Activated naive CD4-positive, alpha-beta T cell treated with anti-CD3 and anti-CD28 coated beads, Interleukin-2, amount 50 U/mL, for 16 hours (primary cell): ENCODE data around the gene VRK1.

Source experiments
- DNase-seq: peaks from one replicate; pipeline ENCODE4 v3.0.0-alpha.2; 2020

Gene VRK1

DNA sequence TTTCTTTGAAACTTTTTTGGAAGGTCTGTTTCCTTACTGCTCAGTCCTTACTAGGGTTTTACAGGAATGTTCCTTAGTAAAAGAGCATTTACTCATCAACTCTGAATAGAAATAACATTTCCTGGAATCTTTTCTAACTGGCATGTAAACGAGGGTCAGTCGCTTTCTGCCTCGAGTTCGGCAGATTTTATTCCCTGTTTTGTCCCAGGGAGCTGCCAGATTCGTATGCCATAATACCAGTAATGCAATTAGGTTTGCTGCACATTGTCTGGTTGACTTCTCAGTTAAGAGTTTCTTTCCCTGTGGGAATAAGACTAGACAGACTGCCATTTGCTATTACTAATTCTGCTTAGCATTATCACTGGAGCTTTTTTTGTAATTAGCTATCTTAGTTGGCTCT, 91.9 kb downstream of the VRK1 start:
- no peak for DNase-seq

DNA sequence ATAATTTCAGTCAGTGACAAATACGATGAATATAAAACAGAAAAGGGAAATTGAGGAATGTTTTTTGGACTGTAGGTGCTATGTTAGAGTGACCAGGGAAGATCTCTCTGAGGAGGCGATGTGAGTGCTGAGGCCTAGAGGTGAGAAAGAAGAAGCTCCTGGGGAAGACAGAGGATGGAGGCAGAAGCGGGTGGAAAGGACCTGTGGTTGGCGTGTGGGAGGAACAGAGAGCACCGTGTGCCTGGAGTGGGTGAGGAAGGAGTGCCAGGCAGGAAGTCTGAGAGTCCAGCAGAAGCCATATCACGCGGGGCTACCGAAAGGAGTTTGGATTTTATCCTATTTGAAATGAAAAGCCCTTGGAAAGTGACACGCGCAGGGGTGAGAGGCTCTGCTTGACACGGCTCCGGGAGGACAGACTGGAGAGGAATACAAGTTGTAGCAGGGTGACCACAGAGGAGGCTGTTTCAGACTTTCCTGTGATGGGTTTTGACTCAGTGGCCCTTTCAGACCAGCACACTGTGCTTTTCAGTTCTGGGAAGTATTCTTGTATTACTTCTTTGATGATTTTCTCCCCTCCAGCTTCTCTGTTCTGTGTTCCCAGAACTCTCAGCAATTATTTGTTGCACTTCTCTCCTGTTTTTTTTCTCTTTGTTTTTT, 96.9 kb downstream of the VRK1 start:
- DNase-seq: no peak

DNA sequence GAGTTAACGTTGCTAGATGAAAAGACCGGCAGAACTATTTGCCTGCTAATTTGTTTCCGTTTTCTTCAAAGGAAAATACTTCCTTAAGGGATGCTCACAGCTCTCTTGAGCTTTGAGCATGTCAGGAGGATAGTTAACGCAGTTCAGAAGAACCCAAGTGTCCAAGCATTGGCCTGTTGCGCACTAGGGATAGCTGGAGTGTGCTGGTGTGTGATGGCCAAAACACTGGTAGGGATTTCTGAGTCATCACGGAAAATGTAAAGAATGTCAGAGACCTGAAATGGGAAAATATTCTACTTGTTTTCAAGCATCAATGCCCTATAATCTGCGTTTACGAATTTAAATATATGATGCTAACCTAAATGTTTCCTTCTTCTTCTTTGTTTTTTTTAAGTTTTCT, 97.8 kb downstream of the VRK1 start:
- DNase-seq: no peak

DNA sequence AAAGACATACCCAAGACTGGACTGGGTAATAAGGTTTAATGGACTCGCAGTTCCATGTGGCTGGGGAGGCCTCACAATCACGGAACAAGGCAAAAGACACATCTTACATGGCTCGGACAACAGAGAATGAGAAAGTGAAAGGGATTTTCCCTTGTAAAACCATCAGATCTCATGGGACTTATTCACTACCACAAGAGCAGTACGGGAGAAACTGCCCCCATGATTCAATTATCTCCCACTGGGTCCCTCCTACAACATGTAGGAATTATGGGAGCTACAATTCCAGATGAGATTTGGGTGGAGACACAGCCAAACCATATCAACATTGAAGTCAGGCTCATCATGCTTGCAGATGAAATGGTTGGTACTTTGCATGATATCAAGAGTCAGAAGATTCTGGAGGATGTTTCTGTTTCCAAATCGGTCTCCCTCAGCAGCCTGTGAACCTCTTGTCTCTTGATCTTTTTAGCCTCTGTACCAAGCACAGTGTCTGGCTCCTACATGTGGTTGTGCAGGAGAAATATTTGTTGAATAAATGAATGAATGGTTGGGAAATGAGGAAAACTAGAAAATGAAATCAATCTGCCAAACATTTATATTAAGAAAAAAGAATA, 98.6 kb downstream of the VRK1 start:
- no peak for DNase-seq

DNA sequence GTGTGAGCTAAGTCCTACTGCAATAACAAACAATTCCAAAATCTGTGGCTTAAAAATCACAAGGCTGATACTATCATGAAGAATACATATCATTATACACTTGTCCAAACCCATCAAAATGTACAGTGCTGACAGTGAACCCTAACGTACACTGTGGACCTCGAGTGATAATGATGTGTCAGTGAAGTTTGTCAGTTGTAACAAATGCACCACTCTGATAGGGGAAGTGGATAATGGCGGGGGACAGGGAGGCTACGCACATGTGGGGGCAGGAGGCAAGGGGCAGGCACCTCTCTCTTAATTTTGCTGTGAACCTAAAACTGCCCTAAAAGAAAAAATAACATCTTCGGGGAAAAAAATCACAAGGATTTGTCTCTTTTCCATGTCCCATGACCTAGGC, 100.0 kb downstream of the VRK1 start:
- no peak for DNase-seq

DNA sequence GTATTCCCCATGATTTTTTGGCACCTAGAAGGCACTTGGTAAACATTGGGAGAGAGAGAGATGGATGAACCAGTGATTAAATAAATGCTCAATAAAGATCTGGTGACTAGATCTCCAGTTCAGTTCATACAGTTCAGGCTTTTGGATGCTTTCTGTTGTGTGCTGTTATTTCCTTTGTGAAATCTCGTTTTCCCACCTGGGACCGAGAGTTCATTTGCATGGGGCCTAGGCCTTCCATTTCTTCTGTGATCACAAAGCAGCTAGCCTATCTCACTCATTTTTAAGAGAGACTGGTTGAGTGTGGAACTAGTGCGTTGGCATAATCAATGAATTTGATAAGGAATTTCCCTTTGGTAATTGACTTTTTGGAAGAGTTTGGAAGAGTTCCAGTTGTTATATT, 104.0 kb downstream of the VRK1 start:
- no peak for DNase-seq

DNA sequence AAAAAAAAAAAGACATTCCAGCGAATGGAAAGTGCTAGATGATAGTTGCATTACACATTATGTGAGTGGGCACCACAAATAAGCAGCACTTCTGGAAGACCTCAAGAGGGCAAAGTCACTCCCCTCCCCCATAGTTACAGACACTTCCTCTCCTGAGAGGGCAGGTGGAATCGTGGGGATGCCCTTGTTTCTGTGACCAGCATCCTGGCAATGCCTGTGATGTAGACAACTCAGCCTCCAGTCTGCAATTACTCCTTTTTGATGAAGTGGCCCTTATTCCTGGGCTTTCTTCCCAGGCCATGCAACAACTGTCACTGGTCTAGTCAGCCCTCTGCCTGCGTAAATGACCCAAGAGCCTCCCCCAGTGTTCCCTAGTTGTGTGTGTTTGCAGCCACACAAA, 104.8 kb downstream of the VRK1 start:
- no peak for DNase-seq

DNA sequence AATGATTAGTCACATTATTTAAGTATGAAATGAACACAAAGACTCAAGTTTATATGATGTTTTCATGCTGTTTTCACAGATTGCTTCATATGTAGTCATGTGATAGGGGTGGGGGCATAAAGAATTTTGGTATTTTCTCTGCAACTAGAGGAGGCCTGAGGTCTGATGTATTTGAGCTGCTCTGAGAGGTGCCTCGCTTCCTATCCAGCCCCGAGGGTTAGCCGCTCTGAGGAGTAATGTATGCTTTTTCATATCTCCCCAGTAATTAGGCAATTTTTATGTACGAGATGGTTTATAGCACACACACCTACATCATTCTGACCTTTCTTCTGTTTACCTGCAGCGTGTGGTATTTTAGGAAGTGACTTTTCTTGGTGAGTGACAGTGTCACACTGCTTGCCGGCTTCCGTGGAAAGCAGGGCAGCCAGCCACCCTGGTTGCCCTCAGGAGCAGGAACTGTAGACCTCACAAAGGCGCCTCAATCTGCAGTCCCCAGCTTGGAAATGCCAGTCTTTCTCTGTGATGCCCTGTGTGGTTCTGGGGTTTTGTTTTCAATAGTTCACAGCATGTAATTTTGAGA, 106.4 kb downstream of the VRK1 start:
- DNase-seq: no peak

DNA sequence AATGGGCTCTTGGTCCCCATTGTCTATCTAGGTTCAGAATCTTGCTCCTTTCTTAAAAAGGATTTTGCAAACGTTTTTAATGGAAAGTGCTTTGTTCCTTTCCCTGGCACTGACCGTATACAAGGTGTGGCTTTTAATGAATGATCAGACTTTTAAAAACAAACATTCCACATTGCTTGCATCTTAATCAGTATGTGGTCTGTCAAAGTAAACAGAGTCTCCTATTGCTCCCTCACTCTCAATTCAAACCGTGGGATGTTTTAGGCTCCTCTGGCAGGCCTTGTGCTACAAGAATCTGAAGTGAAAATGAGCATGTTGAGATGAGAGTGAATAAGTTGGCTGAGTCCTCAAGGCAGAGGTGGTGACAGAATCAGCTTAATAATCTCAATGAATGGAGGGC, 107.0 kb downstream of the VRK1 start:
- no peak for DNase-seq

DNA sequence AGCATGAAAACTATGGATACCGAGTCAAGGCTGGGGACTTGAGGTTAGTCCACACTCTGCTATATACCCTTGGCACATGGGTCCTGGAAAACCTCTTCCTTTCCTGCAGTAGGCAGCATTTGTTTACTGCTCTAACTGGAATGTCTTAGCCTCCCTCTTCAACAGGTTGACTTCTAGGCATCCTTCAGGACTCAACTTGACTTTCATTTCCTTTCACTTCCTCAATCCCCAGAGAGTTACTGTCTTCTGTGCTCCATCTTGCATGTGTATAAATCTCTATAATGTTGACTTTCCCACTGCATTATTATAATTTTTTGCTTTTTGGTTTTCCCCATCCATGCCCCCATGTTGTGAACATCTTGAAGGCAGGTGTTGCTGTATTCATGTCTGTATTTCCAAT, 107.9 kb downstream of the VRK1 start:
- no peak for DNase-seq

DNA sequence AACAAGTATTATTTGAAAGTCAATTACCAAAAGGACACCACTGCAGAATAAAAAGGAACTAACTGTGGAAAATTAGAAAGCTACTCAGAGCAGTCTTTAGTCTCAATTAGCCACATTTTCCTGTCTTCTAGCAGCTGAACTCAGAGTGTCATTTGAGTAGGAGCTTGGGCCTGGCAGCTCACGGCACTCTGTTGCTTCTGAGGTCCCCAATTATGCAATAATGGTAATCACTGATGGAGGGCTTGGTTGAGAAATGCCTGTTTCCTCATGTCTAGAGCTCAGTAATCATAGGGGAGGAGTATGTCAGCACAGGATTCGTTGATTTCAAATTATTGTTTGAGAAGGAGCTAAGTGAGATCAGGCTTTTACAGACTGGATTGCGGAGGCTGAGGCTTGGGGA, 108.6 kb downstream of the VRK1 start:
- no peak for DNase-seq

DNA sequence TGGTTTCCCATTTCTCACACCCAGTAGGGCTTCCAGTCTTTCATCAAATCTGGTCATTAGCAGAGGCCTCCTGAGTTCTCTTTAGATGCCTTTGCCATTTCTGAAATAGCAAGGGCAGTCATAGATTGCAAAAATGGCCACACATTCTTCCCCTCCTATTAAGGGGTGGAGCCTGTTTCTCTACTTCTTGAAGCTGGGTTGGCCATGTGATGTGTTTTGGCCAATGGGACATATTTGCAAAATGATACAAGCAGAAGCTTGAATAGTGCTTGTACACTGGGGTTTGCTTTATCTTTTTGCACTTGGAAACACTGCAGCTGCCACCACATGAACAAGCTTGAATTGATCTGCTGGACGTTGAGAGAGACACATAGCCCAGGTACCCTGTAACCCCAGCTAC, 109.3 kb downstream of the VRK1 start:
- DNase-seq: no peak

DNA sequence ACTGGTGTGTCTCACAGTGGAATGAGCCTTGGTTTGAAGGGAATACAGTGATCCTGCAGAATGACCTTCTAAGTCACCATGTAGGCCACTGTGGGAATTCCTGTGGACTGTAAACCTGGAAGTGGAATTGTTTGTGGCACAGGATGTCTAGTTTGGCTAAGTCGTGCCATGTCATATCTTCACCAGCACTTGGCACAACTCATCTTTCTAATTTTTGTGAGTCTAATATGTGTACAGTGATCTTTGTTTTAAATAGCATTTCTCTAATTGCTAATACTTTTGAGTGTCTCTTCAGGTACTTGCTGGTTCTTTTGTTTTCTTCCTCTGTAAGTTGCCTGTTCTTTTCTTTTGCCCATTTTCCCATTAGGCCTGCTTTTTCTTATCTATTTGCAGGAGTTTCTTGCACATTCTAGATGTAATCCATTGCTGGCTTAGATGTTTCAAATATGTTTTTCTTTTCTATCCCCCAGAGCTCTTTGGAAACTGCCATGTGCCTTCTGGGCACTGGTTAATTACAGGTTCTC, 112.7 kb downstream of the VRK1 start:
- DNase-seq: no peak

DNA sequence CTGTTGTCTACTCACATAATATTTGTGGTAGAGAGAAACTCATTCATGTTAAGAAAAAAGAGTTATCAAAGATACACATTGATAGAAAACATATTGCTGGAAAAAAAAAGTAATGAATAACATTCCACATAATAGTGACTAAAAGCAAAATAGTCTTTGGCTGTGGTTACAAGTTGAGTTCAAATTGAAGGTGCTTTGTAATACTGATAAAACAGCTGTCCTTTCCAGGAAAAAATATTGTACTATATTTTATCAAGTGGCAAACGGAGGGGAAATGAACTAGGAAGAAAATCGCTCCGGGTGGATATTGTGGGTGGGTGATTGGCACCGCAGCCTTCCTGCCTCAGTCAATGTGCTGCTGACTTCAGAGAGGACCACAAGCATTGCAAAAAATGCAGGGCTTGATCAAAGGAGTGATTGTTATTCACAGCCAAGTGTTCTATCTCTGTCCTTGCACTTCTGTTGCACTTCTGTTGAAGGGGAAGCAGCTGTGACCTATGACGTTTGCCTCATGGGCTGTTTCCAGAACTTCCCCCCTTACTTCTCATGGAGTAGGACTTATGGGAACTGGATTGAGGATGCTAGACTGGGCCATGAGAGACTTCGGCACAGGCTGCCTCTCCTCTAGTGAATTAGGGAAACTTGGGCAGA, 114.4 kb downstream of the VRK1 start:
- DNase-seq: no peak

DNA sequence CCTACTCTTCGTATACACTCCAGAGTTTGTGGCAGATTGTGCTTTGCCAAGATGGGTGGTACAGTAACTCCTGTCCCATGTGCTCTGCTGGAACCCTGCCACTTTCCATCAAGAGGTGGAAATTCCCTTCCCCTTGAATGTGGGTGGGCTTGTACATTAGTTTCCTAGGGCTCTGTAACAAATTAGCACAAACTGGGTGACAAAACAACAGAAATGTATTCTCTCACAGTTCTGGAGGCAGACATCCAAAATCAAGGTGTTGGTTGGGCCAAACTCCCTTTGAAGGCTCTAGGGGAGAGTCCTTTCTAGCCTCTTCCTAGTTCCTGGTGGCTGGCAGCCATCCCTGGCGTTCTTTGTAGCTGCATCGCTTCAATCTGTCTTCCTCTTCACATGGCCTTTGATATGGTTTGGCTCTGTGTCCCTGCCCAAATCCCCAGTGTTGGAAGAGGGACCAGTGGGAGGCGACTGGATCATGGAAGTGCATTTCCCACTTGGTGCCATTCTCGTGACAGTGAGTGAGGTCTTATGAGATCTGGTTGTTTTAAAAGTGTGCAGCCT, 117.5 kb downstream of the VRK1 start:
- no peak for DNase-seq

DNA sequence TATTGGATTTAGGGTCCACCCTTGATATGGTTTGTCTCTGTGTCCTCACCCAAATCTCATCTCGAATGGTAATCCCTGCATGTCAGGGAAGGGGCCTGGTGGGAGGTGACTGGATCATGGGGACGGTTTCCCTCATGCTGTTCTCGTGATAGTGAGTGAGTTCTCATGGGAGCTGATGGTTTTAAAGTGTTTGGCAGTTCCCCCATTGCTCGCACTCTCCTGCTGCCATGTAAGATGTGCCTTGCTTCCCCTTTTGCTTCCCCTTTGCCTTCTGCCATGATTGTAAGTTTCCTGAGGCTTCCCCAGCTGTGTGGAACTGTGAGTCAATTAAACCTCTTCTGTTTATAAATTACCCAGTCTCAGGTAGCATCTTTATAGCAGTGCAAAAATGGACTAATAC, 118.3 kb downstream of the VRK1 start:
- DNase-seq: no peak

DNA sequence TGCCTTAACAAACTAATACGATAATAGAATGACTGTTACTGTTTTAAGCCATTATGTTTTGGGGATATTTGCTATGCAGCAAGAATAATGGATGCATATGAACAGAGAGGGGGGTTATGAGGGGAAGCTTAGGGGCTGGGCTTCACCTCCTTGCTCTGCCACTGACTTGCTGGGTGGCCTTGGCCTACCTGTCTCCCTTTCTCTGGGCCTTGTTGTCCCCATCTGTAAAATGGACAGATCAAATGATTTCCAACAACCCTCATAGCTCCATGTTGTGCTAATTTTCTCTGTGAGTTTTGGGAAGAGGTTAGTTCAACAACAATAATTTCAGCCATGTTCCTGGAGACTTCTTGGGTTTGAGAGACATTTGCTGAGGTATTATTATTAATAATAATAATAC, 119.6 kb downstream of the VRK1 start:
- no peak for DNase-seq

DNA sequence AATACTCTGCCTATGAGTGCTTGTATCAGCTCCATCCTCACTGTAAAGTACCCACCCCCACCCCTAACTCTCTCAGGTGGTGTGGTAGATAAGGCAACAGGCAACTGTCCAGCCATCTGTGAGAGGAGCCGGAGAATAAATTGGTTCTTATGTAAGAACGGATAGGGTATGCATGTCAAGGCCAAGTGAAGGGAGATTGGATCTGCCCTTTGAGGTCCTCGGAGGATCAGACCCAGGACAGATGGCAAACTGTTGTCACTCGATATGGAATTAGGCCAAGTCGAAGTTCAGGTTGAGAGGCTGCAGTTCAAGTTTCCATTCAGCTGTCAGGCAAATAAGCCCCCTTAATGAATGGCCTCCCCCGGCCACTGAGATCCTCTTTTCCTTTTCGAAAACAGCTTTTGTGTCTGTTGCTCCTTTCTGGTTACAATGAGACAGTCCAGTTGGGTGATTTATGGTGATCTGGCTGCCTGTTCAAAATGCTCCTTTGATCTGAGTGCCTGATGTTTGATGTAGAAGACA, 120.3 kb downstream of the VRK1 start:
- no peak for DNase-seq

DNA sequence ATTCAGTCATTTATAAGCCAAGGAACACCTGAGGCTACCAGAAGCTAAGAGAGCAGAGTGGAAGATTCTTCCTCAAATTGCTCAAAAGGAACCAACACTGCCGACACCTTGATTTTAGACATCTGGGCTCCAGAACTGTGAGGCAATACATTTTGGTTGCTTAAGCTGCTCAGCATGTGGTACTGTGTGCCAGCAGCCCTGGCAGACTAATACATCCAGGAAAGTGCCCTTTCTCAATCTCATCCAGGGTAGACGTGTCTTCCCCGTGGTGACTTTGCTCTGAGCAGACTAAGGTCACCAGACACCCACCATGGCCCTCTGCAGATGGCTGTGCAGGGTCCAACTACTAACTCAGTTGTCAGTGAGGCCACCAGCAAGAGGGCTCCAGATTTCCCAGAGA, 122.8 kb downstream of the VRK1 start:
- no peak for DNase-seq

DNA sequence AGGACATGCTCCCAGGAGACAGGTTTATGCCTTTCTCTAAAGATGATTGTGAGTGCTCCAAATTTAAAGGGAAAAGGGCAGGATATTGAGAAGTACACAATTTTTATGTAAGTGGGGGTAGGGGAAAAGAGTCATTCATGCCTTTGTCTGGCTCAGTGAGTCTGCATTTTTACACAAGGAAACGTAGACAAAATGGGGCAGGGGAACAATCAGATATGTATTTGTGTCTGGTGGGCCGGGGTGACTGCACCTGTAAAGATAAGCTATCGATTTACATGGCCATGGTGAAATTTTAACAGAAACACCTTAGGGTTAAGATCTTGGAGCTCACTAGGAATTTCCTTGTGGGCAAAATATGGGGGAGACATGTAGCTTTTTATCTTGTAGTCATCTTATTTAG, 123.6 kb downstream of the VRK1 start:
- DNase-seq: no peak

DNA sequence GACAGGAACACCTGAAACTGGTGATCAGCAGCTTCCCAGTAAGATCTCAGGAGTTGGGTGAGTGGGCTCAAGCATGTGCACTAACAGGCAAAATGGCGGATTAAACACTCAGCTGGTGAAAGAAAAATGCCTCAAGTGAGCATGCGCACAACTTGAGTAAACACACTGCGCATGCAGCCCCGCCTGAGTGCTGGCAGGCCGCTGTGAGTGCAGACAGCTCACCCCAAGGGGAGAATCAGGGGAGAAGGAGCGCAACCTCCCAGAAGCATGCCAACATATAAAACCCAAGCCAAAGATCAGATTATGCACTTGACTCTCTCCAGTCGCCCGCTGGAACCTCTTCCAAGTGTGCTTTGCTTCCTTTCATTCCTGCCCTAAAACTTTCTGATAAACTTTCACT, 125.8 kb downstream of the VRK1 start:
- no peak for DNase-seq

DNA sequence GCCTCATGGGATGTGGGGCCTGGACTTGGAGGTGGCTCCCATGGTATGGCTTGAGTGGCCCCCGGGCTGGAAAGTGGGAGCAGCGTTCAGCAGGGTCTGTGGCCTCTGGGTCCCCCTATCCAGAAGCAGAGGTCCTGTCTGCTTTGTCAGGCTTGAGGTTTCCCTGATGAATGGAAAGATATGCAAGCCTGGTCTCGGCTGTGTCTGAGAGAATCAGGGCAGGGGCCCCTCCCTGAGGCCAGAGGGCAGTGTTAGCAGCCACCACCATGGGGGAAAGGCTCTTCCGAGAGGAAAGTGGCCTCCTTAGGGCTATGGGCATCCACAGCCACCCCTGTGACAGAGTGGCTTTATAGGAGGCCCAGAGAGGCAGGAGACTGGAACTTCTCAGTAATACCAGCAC, 128.2 kb downstream of the VRK1 start:
- no peak for DNase-seq

DNA sequence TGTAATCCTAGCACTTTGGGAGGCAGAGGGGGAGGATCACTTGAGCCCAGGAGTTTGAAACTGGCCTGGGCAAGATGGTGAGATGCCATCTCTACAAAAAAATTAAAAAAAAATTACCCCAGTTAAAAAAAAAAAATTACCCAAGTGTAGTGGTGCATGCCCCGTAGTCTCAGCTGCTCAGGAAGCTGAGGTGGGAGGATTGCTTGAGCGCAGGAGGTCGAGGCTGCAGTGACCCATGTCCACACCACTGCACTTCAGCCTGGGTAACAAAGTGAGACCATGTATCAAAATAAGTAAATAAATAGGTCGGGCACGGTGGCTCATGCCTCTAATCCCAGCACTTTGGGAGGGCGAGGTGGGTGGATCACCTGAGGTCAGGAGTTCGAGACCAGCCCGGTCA, 128.8 kb downstream of the VRK1 start:
- DNase-seq: no peak
